Activated CD8-positive, alpha-beta memory T cell treated with anti-CD3 and anti-CD28 coated beads, Interleukin-2, amount 50 U/mL, for 4 hours (primary cell): Measurements from ENCODE around the gene FGB.

Experiments used
- DNase-seq: peaks from one replicate; pipeline ENCODE4 v3.0.0-alpha.2; 2020

The FGB gene

DNA sequence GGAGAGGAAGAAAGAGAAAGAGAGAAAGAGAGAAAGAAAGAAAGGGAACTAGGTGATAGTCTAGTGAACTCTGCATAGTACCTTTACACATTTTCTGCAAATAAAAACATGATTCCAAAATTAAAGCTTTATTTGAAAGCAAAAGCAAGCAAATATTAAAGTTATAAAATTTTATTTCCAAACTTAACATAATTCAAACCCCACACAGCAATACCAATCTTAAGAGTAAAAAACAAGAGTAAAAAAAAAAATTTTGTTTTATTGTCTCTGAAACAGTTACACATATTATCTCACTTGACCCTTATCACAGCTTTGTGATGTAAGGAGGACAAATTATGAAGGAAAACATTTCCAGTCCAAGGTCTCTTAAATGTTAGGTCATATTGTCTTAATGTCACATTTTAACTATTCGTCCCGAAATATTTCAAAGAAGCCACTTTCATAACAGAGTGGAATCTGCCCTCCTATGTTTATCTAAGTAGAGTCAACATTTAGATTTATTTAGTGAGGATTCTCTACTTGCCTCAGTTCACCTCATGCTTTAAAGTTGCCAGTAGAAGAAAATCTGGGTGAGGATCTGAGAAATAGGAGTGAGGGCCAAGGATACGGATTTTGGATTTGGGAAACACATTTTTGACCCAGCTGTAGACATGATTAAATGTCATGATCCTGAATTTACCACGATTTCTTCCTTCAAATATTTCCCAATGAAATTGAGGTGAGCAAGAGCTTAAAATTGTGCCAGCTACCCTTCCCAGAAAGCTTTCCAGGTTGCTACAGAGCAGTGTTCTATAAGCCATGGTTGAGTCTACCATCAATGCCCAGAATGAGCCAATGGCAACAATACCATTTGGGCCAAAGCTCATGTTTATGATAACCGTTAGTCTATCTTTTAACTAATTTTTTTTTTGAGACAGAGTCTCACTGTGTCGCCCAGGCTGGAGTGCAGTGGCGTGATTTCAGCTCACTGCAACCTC lies 35.3 kb downstream of the FGB start:
- no peak for DNase-seq

DNA sequence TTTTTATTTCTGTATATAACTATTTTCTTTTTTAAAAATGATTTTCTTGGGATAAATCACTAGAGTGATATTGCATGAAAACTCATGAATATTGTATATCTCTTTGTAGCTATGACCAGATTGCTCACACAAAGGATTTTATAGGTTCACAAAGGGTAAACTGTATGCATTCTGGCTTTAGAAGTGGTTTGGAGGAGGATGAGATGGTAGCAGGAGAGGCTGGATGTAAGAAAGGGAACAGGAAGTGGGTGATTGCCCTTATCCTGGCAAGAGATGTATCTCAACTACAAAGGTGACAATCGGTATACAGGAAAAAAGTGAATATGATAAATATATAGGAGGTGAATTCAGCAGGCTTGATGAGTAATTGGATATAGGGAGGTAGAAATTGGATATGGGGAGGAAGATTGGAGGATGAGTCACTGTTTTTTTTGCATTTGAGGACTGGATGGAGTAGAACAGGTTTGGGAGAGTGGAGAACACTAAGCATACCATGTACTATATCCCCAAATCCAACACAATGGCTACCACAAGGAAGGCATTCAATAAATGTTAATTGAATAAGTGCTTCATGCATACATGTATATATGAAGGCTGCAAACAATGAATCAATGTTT lies 39.7 kb downstream of the FGB start:
- no peak for DNase-seq

DNA sequence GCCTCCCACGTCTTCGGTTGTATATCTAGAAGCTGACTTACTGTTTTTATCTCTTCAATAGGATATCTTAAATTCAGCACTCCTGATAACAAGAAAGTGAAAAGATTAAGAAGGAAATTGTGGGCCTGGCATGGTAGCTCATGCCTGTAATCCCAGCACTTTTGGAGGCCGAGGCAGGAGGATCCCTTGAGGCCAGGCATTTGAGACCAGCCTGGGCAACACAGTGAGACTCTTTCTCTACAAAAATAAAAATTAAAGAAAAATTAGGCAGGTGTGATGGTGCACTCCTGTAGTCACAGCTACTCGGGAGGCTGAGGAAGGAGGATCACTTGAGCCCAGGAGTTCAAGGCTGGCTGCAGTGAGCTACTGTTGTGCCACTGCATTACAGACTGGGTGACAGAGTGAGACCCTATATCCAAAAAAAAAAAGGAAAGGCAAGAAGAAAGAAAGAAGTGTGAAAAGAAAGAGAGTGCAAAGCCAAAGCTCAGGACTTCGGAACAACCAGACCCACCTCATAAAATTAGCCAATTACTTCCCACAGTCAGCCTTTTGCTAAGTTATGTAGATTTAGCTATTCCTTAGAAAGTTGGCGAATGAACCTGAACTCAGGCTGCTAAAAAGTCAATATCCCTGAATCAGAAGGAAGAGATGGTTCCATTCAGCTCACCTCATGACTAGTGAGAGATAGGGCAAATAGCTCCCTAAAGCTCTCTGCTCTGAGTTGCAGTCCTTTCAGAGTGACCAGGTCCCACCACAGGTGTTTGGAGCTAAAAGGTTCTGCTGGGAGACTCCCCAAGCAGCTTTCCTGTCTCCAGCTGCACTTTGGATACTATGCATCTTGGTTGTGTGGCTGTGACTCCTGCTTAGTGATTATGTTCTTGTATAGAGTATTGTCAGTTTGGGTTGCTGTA lies 40.5 kb downstream of the FGB start:
- no peak for DNase-seq

- DNase-seq, result no peak
These were observed 41.9 kb downstream of the FGB start for GRCh38 chr4:154604696-154605200.

DNA sequence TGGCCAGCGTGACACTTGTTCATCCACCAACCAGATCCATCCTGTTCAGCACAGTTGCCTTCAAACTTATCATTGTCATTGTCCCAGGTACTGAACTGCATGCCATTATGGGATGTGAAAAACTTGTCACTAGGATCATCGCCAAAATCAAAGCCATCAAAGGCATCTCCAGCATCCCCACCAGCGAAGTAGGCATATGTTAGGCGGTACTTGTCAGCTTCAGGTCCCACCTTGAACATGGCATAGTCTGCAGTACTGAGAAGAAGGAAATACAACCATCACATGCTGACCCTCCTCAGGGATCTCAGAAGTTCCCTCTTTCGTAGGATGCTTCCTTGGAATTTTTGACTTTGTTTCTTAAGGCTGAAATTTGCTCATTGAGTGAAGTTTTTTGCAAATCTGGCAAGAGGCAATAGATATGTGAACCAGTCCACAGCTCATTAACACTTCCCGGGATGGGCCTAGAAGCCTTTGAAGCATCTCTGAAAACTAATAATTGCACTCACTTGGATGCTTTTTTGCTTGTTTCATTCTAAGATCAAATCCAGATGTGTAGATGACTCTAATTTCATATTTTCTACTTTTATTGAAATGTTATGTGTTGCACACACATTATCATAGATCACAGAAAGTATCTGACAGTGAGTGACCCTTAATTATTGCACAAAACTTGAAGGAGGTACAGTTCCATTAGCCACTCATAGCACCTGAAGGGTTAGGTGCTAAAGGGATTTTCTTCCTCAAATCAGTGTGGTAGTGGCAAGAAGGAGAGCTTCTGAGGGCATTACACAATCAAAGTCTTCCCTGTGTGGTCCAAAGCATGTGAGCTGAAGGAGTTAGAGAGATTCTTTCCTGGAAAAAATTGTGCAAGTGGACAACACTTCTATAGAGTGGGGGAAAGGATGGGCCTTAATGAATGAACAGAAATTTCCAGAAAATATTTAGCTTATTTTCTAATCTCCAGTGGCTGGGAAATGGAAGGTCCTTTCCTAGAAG lies 44.2 kb downstream of the FGB start:
- DNase-seq, result no peak

DNA sequence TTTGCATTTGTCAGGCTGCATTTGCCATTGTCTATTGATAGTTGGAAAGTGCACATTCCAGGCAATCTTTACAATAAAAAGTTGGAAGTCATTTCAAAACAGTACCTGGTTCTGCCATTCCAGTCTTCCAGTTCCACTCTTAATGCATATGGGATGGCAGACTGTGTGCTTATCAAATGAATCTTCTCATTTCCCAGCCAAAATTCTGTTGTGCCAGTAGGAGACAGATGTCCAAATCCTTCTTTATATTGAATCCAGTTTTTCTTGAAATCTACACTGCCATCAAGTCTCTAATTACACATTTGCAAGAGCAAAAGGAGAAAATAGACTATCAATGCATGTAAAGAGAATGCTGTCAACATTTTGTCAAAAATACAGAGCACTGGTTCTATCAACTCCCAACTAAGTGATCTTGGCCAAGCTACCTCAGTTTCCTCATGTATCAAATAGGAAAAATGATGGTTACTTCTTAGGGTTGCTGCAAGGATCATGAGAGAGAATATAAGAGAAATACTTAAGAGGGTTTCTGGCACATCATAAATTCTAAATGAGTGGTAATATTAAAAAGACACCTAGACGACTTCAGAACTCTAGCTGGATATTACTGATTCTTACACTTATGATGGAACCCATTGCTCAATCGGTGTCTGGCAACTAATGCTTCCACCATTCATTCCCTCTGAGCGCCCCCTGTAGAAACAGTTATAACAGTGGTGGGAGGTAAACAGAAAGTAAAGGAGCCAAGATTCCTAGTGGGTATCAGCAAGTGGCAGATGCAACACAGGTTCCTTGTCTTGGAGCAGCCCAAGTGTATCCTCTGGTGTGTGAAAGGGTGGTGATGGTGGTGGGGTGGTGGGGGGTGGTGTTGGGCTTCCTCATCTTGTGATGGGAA lies 45.8 kb downstream of the FGB start:
- no peak for DNase-seq

- no peak for DNase-seq
These were observed 46.7 kb downstream of the FGB start for GRCh38 chr4:154609532-154609931.

- no peak for DNase-seq
These were observed 47.8 kb downstream of the FGB start for GRCh38 chr4:154610582-154610981.

- no peak for DNase-seq
These were observed 49.0 kb downstream of the FGB start for GRCh38 chr4:154611833-154612232.

DNA sequence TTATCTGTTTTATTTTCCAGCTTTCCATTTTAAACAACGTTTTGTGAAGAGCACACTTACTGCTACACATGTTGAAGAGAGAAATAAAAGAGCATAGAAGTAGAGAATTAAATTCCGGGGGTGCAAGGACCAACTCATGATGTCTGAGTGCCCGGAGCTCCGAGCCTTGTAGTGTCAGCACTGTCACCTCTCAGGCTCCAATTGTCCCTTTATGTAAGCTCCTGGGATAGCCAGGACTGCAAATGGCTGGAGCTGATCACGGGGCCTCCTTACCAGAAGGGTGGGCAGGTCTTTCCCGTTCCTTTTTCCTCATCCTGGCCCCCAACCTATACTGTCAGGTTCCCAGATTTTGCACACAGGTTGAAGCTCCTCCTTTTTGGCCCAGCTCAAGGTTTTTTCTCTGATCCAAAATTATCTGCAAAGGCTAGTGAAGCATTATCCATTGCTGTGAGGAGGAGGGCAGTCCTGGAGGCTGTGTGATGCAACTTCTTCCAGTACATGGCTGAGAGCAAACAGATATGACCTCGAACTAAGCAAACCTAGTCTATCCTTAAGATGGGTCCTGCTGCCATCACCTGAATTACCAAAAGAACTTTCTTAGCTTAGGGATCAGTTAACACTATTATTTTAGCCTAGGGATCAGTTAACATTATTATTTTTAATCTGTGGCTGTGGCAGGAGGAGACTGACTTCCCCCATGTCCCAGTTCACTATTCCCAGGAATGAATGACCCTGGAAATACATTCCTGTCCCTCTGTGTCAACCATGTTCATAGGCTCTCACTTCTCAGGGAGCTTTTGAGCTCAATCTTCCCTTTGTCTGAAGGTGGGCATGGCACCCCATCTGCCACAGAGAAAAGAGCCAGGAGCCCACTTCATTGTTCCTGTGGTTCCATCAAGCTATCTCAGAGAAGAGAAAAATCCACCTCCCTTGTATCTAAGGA lies 49.9 kb downstream of the FGB start, which contains the start of gene FGG:
TSS of gene FGG (minus strand) at position 185 of the 943 bp plus-strand sequence. CDS start at position 138, 47 bp downstream.
- no peak for DNase-seq

- DNase-seq, result no peak
These were observed 51.5 kb downstream of the FGB start for GRCh38 chr4:154614306-154614705.

DNA sequence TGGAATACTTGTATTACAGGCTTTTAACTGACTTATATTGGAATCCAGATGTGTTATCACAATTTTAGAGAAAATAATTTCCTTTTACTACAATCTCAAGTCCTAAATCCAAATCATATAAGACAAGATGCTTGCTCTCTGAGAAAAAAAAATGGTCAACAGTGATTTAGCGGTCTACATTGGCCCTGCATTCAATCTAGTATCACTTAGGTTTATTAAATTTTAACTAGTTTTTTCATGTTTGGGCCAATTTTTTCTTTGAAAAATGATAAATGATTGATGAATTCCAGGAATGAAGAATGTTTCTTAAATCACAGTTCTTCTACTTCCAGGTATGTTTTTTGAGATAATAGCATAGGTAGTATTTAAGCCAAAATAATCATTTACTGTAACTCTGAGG lies 52.4 kb downstream of the FGB start:
- no peak for DNase-seq

DNA sequence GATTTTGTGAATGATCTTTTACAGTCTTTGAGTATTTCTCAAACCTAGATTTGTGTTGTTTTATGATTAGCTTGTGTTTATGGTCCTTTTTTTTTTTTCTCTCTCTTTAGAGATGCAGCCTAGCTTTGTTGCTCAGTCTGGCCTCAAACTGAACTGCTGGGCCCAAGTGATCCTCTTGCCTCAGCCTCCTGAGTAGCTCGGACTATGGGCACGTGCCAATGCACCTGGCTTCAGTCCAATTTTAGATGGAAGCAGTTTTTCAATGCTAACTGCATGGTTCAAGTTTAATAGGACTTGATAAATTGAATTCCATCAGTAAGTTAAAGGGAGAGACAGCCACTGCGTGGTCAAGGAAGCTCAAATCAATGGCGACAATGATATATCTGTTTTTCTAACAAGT lies 53.5 kb downstream of the FGB start:
- no peak for DNase-seq

- no peak for DNase-seq
These were observed 53.9 kb downstream of the FGB start for GRCh38 chr4:154616731-154617130.

- DNase-seq, result no peak
These were observed 55.1 kb downstream of the FGB start for GRCh38 chr4:154617820-154618317.

DNA sequence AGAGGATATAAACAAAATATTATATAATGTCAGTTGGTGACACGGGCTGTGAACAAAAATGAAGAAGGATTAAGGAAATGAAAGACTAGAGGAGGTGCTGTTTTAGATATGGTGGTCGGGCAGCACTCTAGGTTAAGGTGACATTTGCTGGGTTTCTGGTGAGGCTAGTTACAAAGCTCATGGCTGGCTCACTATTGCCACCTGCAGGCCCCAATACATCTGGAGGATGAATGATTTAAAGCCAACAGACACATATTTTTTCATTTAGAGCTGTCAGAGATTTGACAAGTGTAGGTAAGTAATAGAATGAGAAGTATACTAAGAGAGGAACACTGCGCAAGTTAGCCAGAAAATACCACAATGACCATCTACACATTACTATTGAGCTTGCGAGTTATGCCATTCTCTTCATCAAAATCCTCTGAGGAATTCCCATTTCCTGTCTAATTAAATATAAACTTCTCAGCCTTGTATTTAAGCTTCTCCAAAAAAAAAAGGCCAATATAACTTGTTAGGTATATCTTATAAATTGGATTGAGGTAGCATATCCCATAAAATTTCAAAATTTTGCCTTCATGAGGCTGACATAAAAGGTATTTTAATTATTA lies 56.0 kb downstream of the FGB start:
- peak; percentile 34 for DNase-seq

DNA sequence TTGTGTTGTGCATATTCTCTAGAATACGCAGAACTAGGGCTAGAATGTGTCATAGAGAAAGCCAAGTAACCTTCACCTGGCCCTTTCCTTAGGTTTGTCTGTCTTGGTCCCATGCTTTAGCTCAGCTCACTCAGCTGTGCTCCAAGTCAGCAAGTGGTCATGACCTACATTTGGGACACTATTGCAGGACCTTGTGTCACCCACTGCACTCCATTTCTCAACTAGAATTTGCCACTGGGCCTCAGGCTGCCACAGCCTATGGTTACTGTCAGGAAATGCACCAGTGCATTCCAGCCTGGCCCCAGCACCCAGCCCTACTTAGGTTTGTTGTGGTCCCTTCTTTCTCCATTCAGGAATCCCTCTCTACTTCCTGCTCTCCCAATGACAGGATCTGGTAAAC lies 57.3 kb downstream of the FGB start:
- DNase-seq, result no peak
